ENCODE results near the gene TRMO.

Gene TRMO

GRCh38 chr9:97895695-97896332 is 26.5 kb downstream of the TRMO start:
- no peaks in the 10 kb centered on the region for H3K4me1 ChIP-seq (ENCODE audit: low read length)
- no peaks in the 10 kb centered on the region for H3K79me2 ChIP-seq (ENCODE audit: low read length)
- no peaks in the 10 kb centered on the region for H3K9me3 ChIP-seq (ENCODE audit: insufficient read depth, low read length)
- H3K4me3 ChIP-seq (ENCODE audit: low read length): no peak overlapping the region
- no peak overlapping the region for H3K27ac ChIP-seq (ENCODE audit: low read length)
- TF ChIP-seq, protein P1, sequence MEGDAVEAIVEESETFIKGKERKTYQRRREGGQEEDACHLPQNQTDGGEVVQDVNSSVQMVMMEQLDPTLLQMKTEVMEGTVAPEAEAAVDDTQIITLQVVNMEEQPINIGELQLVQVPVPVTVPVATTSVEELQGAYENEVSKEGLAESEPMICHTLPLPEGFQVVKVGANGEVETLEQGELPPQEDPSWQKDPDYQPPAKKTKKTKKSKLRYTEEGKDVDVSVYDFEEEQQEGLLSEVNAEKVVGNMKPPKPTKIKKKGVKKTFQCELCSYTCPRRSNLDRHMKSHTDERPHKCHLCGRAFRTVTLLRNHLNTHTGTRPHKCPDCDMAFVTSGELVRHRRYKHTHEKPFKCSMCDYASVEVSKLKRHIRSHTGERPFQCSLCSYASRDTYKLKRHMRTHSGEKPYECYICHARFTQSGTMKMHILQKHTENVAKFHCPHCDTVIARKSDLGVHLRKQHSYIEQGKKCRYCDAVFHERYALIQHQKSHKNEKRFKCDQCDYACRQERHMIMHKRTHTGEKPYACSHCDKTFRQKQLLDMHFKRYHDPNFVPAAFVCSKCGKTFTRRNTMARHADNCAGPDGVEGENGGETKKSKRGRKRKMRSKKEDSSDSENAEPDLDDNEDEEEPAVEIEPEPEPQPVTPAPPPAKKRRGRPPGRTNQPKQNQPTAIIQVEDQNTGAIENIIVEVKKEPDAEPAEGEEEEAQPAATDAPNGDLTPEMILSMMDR (IDR thresholded peaks at IDR 0.05; ENCODE audit: low read depth, low read length): peak; percentile 23; the same call in 1 of the 2 replicates
- TF ChIP-seq EZH2phosphoT487 (IDR thresholded peaks at IDR 0.05; ENCODE audit: low read depth): no peak
- H3K27me3 ChIP-seq (ENCODE audit: low read depth, low read length): no peaks in the 10 kb centered on the region
- H3K9ac ChIP-seq (ENCODE audit: low read length): no peak overlapping the region
- no peaks in the 10 kb centered on the region for H4K20me1 ChIP-seq (ENCODE audit: insufficient read depth, low read length)
- H2AFZ ChIP-seq (ENCODE audit: low read depth, low read length): no peak overlapping the region
- H3K4me2 ChIP-seq (ENCODE audit: low read length): no peak overlapping the region
- H3K36me3 ChIP-seq (replicated peaks; ENCODE audit: low read depth, low read length): no peaks in the 10 kb centered on the region

GRCh38 chr9:97895211-97895610 is 27.1 kb downstream of the TRMO start:
- Histone ChIP-seq H3K4me3 (ENCODE audit: low read length) (no peak overlapping the region), H3K79me2 (ENCODE audit: low read length) (no peaks in the 10 kb centered on the region), H2AFZ (ENCODE audit: low read depth, low read length) (no peak overlapping the region), H3K27ac (ENCODE audit: low read length) (no peak overlapping the region), H4K20me1 (ENCODE audit: insufficient read depth, low read length) (no peaks in the 10 kb centered on the region), H3K9me3 (ENCODE audit: insufficient read depth, low read length) (no peaks in the 10 kb centered on the region), H3K4me1 (ENCODE audit: low read length) (no peaks in the 10 kb centered on the region), H3K27me3 (ENCODE audit: low read depth, low read length) (no peaks in the 10 kb centered on the region), H3K4me2 (ENCODE audit: low read length) (no peak overlapping the region), H3K9ac (ENCODE audit: low read length) (no peak overlapping the region), H3K36me3 (replicated peaks; ENCODE audit: low read depth, low read length) (no peaks in the 10 kb centered on the region)
- TF ChIP-seq, protein P1 (IDR thresholded peaks at IDR 0.05; ENCODE audit: low read depth, low read length): no peak
- TF ChIP-seq EZH2phosphoT487 (IDR thresholded peaks at IDR 0.05; ENCODE audit: low read depth): no peak

DNA sequence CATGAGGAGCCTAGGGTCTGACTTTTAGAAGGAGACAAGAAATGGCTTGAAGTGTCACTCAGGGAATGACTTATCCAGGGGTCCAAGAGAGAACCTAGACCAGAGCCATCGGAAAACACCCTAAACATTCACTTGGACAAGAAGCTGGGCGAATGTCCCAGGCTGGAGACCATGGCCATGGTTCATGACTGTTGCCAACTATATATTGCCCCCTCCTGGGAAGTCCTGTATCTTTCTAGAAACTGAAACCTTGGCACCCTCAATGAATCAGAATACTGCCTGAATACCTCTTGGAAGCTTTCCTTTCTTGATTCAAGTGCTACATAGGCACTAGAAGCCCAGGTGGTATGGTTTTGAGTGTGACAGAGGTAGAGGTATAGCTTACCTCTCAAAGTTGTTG is 29.9 kb downstream of the TRMO start:
- H3K27me3 ChIP-seq (ENCODE audit: low read depth, low read length): 0 out of 2 replicates have a peak, but pooled peaks cover 2% of the 10 kb centered on the region
- no peaks in the 10 kb centered on the region for H3K4me1 ChIP-seq (ENCODE audit: low read length)
- no peak overlapping the region for H3K4me2 ChIP-seq (ENCODE audit: low read length)
- no peaks in the 10 kb centered on the region for H3K9me3 ChIP-seq (ENCODE audit: insufficient read depth, low read length)
- no peaks in the 10 kb centered on the region for H4K20me1 ChIP-seq (ENCODE audit: insufficient read depth, low read length)
- H3K36me3 ChIP-seq (replicated peaks; ENCODE audit: low read depth, low read length): no peaks in the 10 kb centered on the region
- H2AFZ ChIP-seq (ENCODE audit: low read depth, low read length): no peak overlapping the region
- TF ChIP-seq, protein P1 (IDR thresholded peaks at IDR 0.05; ENCODE audit: low read depth, low read length): no peak
- no peak for TF ChIP-seq EZH2phosphoT487 (IDR thresholded peaks at IDR 0.05; ENCODE audit: low read depth)
- no peak overlapping the region for H3K4me3 ChIP-seq (ENCODE audit: low read length)
- H3K9ac ChIP-seq (ENCODE audit: low read length): no peak overlapping the region
- no peaks in the 10 kb centered on the region for H3K79me2 ChIP-seq (ENCODE audit: low read length)
- no peak overlapping the region for H3K27ac ChIP-seq (ENCODE audit: low read length)

DNA sequence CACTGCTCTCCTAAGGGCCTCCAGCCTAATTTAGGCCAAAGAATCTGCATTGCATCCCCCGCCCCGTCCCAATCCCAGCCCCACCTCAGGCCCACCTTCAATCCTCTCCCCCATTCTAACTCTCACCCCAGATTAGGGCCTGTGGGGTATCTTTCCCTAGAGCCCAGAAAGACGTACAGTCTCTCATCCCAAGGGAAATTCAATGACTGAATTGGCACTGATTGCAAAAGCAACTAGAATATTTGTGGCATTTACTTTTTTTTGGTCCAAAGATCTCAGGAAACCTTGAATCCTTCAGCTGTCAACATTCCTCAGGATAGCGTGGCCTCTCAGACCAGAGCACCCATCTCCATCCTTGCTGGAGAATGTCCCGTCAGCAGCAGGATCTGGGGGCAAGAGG is 30.6 kb downstream of the TRMO start:
- H3K36me3 ChIP-seq (replicated peaks; ENCODE audit: low read depth, low read length): no peaks in the 10 kb centered on the region
- H2AFZ ChIP-seq (ENCODE audit: low read depth, low read length): no peak overlapping the region
- H3K79me2 ChIP-seq (ENCODE audit: low read length): no peaks in the 10 kb centered on the region
- H3K4me1 ChIP-seq (ENCODE audit: low read length): no peaks in the 10 kb centered on the region
- H4K20me1 ChIP-seq (ENCODE audit: insufficient read depth, low read length): no peaks in the 10 kb centered on the region
- H3K4me2 ChIP-seq (ENCODE audit: low read length): no peak overlapping the region
- TF ChIP-seq EZH2phosphoT487 (IDR thresholded peaks at IDR 0.05; ENCODE audit: low read depth): no peak
- TF ChIP-seq, protein P1 (IDR thresholded peaks at IDR 0.05; ENCODE audit: low read depth, low read length): no peak
- no peak overlapping the region for H3K27ac ChIP-seq (ENCODE audit: low read length)
- no peak overlapping the region for H3K4me3 ChIP-seq (ENCODE audit: low read length)
- H3K9me3 ChIP-seq (ENCODE audit: insufficient read depth, low read length): no peaks in the 10 kb centered on the region
- no peak overlapping the region for H3K9ac ChIP-seq (ENCODE audit: low read length)
- 0 out of 2 replicates have a peak, but pooled peaks cover 2% of the 10 kb centered on the region for H3K27me3 ChIP-seq (ENCODE audit: low read depth, low read length)

Data from OCI-LY3 (cell line).